ENCODE results near the gene RACK1. TPM values are rescaled to one million over a fixed set of nuclear protein-coding genes. Genes with fewer than 3 reads are reported as not detected.

Gene RACK1
- total and polyA plus RNA-seq, 2 of the 13 experiments (the other 11 are each of a cell fraction or from before 2014, with no cell fraction given): 2,514 to 6,141 TPM

DNA sequence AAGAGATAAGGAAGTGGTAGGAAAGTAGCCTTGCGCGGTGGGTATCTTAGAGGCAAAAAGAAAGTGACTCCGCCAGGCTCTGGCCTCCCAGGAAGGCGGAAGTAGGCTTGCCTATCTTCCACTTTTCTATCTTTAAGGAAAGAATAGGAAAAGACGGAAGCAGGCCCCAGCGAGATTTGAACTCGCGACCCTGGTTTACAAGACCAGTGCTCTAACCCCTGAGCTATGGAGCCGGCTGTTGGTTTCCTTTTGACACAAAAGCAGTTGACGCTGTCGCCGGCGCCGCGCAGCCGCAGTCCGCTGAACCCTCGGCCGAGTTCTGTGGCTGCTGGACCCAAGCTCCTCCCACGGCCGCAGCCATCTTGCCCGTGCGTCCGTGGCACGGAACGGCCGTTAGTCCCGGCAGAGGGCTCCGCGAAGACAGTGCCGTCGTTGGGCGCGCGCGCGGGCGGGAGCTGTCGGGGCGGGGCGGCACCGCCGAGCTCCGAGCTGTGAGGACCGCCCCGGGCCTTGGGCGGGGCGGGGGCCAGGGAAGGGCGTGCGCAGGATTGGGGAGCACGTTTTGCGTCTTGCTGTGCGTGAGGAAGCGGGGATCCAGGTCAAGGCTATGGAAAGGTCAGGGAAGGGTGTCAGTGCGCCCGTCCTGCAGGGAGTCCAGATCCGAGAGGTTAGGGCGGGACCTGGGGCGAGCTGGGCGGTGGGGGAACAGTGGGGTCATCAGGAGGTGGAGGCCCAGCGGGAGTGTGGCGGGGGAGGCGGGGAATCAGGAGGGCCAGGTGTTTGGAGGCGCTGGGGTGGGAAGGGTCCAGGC lies 52.0 kb downstream of the RACK1 start (continued):
- TF ChIP-seq, protein P1, sequence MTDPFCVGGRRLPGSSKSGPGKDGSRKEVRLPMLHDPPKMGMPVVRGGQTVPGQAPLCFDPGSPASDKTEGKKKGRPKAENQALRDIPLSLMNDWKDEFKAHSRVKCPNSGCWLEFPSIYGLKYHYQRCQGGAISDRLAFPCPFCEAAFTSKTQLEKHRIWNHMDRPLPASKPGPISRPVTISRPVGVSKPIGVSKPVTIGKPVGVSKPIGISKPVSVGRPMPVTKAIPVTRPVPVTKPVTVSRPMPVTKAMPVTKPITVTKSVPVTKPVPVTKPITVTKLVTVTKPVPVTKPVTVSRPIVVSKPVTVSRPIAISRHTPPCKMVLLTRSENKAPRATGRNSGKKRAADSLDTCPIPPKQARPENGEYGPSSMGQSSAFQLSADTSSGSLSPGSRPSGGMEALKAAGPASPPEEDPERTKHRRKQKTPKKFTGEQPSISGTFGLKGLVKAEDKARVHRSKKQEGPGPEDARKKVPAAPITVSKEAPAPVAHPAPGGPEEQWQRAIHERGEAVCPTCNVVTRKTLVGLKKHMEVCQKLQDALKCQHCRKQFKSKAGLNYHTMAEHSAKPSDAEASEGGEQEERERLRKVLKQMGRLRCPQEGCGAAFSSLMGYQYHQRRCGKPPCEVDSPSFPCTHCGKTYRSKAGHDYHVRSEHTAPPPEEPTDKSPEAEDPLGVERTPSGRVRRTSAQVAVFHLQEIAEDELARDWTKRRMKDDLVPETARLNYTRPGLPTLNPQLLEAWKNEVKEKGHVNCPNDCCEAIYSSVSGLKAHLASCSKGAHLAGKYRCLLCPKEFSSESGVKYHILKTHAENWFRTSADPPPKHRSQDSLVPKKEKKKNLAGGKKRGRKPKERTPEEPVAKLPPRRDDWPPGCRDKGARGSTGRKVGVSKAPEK (CRISPR knock-in tag; IDR thresholded peaks at IDR 0.05; ENCODE audit: borderline replicate concordance): no peak
- TF ChIP-seq STAG1 (CRISPR knock-in tag; IDR thresholded peaks at IDR 0.05) (no peak), ZNF616 (CRISPR knock-in tag; IDR thresholded peaks at IDR 0.05; ENCODE audit: low read depth) (no peak; the same call in 1 of the 2 replicates), ZNF317 (CRISPR knock-in tag; IDR thresholded peaks at IDR 0.05) (0 out of 2 replicates have a peak, but pooled peaks have one; percentile 22), ZNF10 (CRISPR knock-in tag; IDR thresholded peaks at IDR 0.05; ENCODE audit: borderline replicate concordance, low read depth) (no peak), ATAD3A (CRISPR knock-in tag; IDR thresholded peaks at IDR 0.05) (no peak), RBAK (CRISPR knock-in tag; IDR thresholded peaks at IDR 0.05) (no peak), MEIS2 (CRISPR knock-in tag; IDR thresholded peaks at IDR 0.05) (0 out of 2 replicates have a peak, but pooled peaks have one; percentile 34), MEIS1 (CRISPR knock-in tag; IDR thresholded peaks at IDR 0.05; ENCODE audit: borderline replicate concordance) (peak; percentile 33; the same call in 1 of the 2 replicates), SKI (IDR thresholded peaks at IDR 0.05; ENCODE audit: partially characterized antibody) (peak; percentile 42), RCOR2 (CRISPR knock-in tag; IDR thresholded peaks at IDR 0.05) (no peak; the same call in 1 of the 2 replicates), HHEX (CRISPR knock-in tag; IDR thresholded peaks at IDR 0.05) (no peak), JUND (CRISPR knock-in tag; IDR thresholded peaks at IDR 0.05) (peak; percentile 38; the same call in 1 of the 2 replicates), ZBTB7B (CRISPR knock-in tag; IDR thresholded peaks at IDR 0.05) (no peak; the same call in 1 of the 2 replicates), BCLAF1 (IDR thresholded peaks at IDR 0.05) (no peak), NFE2L2 (IDR thresholded peaks at IDR 0.05; ENCODE audit: low read length) (no peak), AKAP8 (CRISPR knock-in tag; IDR thresholded peaks at IDR 0.05) (peak; percentile 93), ZNF484 (CRISPR knock-in tag; IDR thresholded peaks at IDR 0.05; ENCODE audit: borderline replicate concordance, low read depth) (no peak; the same call in 1 of the 2 replicates), NPAS2 (CRISPR knock-in tag; IDR thresholded peaks at IDR 0.05; ENCODE audit: borderline replicate concordance) (no peak), EHMT2 (IDR thresholded peaks at IDR 0.05; ENCODE audit: borderline replicate concordance, low read depth, low read length) (no peak), ZNF383 (CRISPR knock-in tag; IDR thresholded peaks at IDR 0.05; ENCODE audit: borderline replicate concordance) (no peak), SSRP1 (CRISPR knock-in tag; IDR thresholded peaks at IDR 0.05) (peak; percentile 79; the same call in 1 of the 2 replicates), ZNF883 (CRISPR knock-in tag; IDR thresholded peaks at IDR 0.05; ENCODE audit: not compliant biosample characterization) (peak; percentile 80), IRX3 (CRISPR knock-in tag; IDR thresholded peaks at IDR 0.05; ENCODE audit: borderline replicate concordance, low read depth) (peak; percentile 63; the same call in 1 of the 2 replicates)
- TF ChIP-seq, protein P2, sequence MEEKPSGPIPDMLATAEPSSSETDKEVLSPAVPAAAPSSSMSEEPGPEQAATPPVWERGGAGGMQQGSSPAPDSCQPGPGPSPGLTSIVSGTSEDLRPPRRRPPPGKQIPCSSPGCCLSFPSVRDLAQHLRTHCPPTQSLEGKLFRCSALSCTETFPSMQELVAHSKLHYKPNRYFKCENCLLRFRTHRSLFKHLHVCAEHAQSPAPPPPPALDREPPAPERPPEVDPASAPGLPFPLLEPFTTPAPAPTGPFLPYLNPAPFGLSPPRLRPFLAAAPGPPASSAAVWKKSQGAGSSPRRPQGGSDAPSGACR (CRISPR knock-in tag; IDR thresholded peaks at IDR 0.05): no peak

All from HepG2 (cell line).